Calu3 (cell line): ENCODE results near the gene MTERF1. TPM values are rescaled to one million over a fixed set of nuclear protein-coding genes. Genes with fewer than 3 reads are reported as not detected.

ENCODE experiments used
- BruUV-seq: library from RNA; stranded (reverse); fragments of 400-500 nt; replicated peaks from 2 replicates; lab custom pipeline; 2021; lab: Mats Ljungman, UMichigan
- CTCF ChIA-PET: fragments of 300-600 bp; sonication (Branson Sonifier 250); formaldehyde crosslinking; loops from one replicate; lab custom pipeline; 2022; ENCODE audit warnings: antibody characterized with exemption; lab: Charles Lee
- DNase-seq: peaks from one replicate; pipeline ENCODE4 v3.0.0; 2022
- H3K27ac Mint-ChIP-seq: one replicate; pipeline ENCODE4 v1.8.0; 2022; ENCODE audit warnings: mixed read lengths; ENCODE audit not compliant: unreplicated experiment
- H3K27me3 Mint-ChIP-seq: one replicate; pipeline ENCODE4 v1.8.0; 2022; ENCODE audit warnings: mixed read lengths; ENCODE audit not compliant: unreplicated experiment
- H3K36me3 Mint-ChIP-seq: one replicate; pipeline ENCODE4 v1.8.0; 2022; ENCODE audit warnings: mild to moderate bottlenecking, moderate library complexity, mixed read lengths; ENCODE audit not compliant: insufficient read depth, unreplicated experiment
- H3K4me1 Mint-ChIP-seq: one replicate; pipeline ENCODE4 v1.8.0; 2022; ENCODE audit warnings: mild to moderate bottlenecking, low read depth, mixed read lengths; ENCODE audit not compliant: unreplicated experiment
- H3K4me3 Mint-ChIP-seq: one replicate; pipeline ENCODE4 v1.8.0; 2022; ENCODE audit warnings: mild to moderate bottlenecking, low read depth, moderate library complexity, mixed read lengths; ENCODE audit not compliant: unreplicated experiment
- H3K9me3 Mint-ChIP-seq: one replicate; pipeline ENCODE4 v1.8.0; 2022; ENCODE audit warnings: low read depth, mixed read lengths; ENCODE audit not compliant: unreplicated experiment
- intact Hi-C: fragments of 100-400 bp; cut with micrococcal nuclease; formaldehyde crosslinking; loops from one replicate; pipeline ENCODE4 v1.10.0; 2022; ENCODE audit not compliant: unreplicated experiment
- total RNA-seq: library from RNA; stranded (reverse); gene quantifications from 2 replicates; pipeline ENCODE4 v1.2.3, GENCODE V29; 2022
- TF ChIP-seq, protein P1 (sequence below): fragments of 200-600 bp; IDR thresholded peaks from one replicate; pipeline ENCODE4 v1.8.0; 2022; ENCODE audit warnings: antibody characterized with exemption; ENCODE audit not compliant: unreplicated experiment

Gene MTERF1
- total RNA-seq, 1 experiment from 2014 or later, result 11.5 TPM

DNA sequence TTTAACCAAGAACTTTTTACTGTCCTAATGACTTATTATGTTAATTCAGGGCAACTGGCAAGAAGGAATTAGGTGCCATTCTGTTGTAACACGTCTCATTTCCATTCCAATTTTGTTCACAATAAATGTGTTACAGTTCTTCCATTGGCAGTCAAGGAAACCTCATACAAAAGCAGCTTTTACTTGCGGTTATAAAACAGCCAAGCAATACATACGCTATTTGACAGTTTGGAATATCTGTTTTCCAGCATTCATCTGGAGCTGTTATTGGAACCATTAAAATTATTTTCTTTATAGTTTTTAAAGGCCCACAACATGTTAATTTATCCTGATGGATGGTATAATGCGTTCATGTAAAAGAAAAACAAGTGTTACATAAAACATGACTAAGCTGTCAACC lies 33.3 kb downstream of the MTERF1 start:
- CTCF ChIA-PET, result no interaction called here

DNA sequence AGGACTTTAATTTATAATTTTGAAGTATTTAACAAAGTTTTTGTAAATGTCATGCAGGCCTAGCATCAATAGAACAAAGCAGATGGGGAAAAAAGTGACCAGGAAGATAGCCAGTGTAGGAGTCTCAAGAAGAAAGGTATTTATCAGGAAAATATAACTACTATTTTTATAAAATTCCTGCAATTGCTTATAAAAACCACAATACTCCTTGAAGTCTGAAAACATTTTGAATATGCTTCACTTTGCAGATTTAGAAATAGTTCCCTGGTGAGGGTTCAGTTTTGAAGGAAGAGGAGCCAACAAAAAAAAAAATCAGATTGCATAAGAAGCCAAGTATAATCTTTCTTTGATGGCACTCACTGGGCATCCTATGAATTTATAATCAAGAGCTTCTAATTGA lies 34.1 kb downstream of the MTERF1 start:
- CTCF ChIA-PET, result no interaction called here
- BruUV-seq, result no TSS peak
- intact Hi-C loops, result no loop called here

More for the DNA sequence above, 33.3 kb downstream of the MTERF1 start:
- Mint-ChIP-seq H3K27ac (no peak overlapping the region), H3K27me3 (no peaks in the 10 kb centered on the region), H3K4me1 (peaks cover 11% of the 10 kb centered on the region), H3K9me3 (no peaks in the 10 kb centered on the region), H3K36me3 (no peaks in the 10 kb centered on the region), H3K4me3 (no peak overlapping the region)
- intact Hi-C loops, result no loop called here
- DNase-seq, result no peak
- TF ChIP-seq, protein P1, sequence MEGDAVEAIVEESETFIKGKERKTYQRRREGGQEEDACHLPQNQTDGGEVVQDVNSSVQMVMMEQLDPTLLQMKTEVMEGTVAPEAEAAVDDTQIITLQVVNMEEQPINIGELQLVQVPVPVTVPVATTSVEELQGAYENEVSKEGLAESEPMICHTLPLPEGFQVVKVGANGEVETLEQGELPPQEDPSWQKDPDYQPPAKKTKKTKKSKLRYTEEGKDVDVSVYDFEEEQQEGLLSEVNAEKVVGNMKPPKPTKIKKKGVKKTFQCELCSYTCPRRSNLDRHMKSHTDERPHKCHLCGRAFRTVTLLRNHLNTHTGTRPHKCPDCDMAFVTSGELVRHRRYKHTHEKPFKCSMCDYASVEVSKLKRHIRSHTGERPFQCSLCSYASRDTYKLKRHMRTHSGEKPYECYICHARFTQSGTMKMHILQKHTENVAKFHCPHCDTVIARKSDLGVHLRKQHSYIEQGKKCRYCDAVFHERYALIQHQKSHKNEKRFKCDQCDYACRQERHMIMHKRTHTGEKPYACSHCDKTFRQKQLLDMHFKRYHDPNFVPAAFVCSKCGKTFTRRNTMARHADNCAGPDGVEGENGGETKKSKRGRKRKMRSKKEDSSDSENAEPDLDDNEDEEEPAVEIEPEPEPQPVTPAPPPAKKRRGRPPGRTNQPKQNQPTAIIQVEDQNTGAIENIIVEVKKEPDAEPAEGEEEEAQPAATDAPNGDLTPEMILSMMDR, result no peak
- BruUV-seq, result no TSS peak

DNA sequence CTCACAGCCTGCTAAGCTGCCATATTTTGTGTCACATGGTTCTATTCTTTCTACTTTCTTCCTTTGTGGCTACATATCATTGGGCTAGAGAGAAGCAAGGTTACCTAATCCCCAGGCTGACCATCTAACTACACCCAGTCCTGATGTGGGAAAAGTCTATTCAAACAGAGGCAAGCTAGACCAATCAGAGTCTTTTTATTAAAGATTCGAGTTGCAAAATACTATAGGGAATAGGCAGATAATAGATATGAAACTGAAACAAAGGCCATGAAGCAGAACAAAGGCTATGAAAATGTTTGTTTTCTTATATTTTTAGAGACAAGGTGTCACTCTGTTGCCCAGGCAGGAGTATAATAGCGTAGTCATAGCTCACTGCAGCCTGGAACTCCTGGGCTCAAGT lies 36.7 kb downstream of the MTERF1 start:
- Mint-ChIP-seq H3K9me3 (no peaks in the 10 kb centered on the region), H3K27me3 (no peaks in the 10 kb centered on the region), H3K4me1 (no peaks in the 10 kb centered on the region), H3K36me3 (no peaks in the 10 kb centered on the region), H3K4me3 (no peak overlapping the region), H3K27ac (no peak overlapping the region)
- intact Hi-C loops, result no loop called here
- CTCF ChIA-PET, result no interaction called here
- no peak for DNase-seq
- no TSS peak for BruUV-seq
- TF ChIP-seq, protein P1, result no peak

More for the DNA sequence above, 34.1 kb downstream of the MTERF1 start:
- TF ChIP-seq, protein P1, result no peak
- Mint-ChIP-seq H3K4me1 (peaks cover 10% of the 10 kb centered on the region), H3K9me3 (no peaks in the 10 kb centered on the region), H3K36me3 (no peaks in the 10 kb centered on the region), H3K27me3 (no peaks in the 10 kb centered on the region), H3K4me3 (no peak overlapping the region), H3K27ac (no peak overlapping the region)
- no peak for DNase-seq

DNA sequence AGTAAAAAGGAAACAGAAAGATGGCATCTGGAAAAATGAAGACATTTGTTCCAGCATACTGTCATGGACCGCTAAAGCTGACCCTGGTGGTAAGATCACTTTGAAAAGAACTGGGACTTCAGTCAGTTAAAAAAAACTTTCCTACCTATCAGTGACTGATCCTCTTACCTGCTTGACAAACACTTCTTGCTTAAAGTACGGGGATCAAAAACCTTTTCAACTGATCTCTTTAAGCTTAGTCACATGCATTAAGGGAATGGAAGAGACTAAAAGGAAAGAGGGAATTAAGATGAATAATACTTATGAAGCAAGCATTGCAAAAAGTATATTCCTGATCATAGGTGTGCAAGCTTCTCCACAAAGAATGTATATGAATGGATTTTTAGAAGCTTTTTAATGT lies 42.1 kb downstream of the MTERF1 start:
- no peaks in the 10 kb centered on the region for H3K9me3 Mint-ChIP-seq
- CTCF ChIA-PET, result no interaction called here
- DNase-seq, result no peak
- TF ChIP-seq, protein P1, result no peak
- intact Hi-C loops, result no loop called here
- H3K27me3 Mint-ChIP-seq, result no peaks in the 10 kb centered on the region
- H3K4me3 Mint-ChIP-seq, result no peak overlapping the region
- peaks cover 11% of the 10 kb centered on the region for H3K4me1 Mint-ChIP-seq
- H3K27ac Mint-ChIP-seq, result no peak overlapping the region
- no peaks in the 10 kb centered on the region for H3K36me3 Mint-ChIP-seq
- BruUV-seq, result no TSS peak
